Epithelial cell of prostate (primary cell): ENCODE data around the gene NOX4.
"Not testable (repeated sequence)": the region's sequence is repeated elsewhere in the genome, so short reads cannot be mapped to it uniquely, and the experiment has no call there.

Source experiments
- DNase-seq: peaks from one replicate; pipeline ENCODE4 v3.0.0-alpha.2; 2011; ENCODE audit warnings: low read depth, low spot score
- H3K27ac ChIP-seq: fragments of 450-650 bp; 2 replicates; pipeline ENCODE4 v1.5.1; 2017; ENCODE audit warnings: mild to moderate bottlenecking

Gene NOX4

DNA sequence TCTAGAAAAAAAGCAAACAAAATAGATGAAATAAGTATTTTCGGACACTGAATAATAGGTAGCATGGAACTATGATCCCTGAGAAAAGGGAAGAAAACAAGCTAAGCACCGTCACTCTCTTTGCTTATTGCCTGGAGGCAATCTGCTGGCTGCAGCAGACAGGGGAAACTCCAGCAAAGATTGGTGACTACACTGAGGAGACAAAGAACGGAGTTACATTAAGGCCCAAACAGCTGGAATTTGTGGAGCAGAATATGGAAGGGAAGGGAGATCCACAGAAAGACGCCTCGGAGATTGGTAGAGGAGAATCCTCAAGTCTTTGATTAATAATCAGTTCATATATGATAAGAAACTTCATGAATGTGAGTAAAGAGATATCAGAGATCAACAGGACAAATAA is 163.3 kb downstream of the NOX4 start:
- DNase-seq, result no peak
- no peak overlapping the region for H3K27ac ChIP-seq

- H3K27ac ChIP-seq, result peak overlapping the region; percentile 24
- no peak for DNase-seq
Observed at GRCh38 chr11:89321401-89321800, 169.8 kb downstream of the NOX4 start.

GRCh38 chr11:89310607-89311006 is 180.6 kb downstream of the NOX4 start:
- H3K27ac ChIP-seq, DNase-seq: not testable (repeated sequence)

- not testable (repeated sequence) for DNase-seq
Observed at GRCh38 chr11:89309321-89309985, 181.7 kb downstream of the NOX4 start.

DNA sequence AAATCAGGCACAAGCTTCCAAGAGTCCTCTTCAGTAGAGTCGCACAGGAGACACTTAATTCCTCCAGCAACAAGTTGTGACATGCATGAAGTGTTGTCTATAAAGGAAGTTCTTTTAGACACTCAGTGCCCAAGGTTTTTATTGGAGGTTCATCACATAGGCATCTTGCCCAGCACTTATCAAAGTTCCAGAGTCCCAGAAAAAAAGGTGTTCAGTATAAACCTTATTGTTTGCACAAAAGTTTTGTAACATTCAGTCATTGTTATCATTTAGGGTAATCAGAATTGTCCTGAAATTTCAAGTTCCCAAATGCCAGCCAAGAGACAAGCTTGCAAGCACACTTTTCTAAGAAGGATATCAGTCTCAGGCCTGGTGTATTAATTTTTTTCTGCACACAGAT is 182.9 kb downstream of the NOX4 start:
- not testable (repeated sequence) for H3K27ac ChIP-seq, DNase-seq

More at GRCh38 chr11:89309321-89309985, 181.7 kb downstream of the NOX4 start:
- not testable (repeated sequence) for H3K27ac ChIP-seq

DNA sequence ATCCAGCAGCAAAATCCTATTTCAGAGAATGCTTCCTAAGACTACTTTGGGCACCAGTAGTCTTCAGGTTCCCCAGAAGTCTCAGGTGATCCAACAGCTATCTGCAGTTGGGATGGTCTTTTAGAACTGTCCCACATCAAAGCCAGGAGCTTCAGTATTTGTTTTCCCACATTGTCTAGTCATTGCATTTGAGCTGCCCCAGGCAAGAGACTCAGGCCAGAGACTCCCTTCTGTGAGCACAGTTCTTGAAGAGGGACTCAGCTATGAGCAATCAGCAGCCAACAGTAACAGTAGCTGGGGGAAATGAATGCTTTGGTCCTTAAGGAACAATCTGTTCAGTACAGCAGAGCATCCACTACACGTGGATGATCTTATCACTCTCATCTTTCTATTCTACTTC is 188.1 kb downstream of the NOX4 start:
- DNase-seq, H3K27ac ChIP-seq: not testable (repeated sequence)

DNA sequence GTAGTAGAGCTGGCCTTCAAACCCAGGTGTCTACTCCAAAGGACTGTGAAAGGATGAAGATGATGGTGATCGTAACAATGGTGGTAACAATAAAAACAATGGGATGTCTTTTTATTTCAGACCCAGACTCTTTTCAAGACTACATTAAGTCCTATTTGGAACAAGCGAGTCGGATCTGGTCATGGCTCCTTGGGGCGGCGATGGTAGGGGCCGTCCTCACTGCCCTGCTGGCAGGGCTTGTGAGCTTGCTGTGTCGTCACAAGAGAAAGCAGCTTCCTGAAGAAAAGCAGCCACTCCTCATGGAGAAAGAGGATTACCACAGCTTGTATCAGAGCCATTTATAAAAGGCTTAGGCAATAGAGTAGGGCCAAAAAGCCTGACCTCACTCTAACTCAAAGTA is 196.2 kb downstream of the NOX4 start:
- DNase-seq, H3K27ac ChIP-seq: not testable (repeated sequence)

DNA sequence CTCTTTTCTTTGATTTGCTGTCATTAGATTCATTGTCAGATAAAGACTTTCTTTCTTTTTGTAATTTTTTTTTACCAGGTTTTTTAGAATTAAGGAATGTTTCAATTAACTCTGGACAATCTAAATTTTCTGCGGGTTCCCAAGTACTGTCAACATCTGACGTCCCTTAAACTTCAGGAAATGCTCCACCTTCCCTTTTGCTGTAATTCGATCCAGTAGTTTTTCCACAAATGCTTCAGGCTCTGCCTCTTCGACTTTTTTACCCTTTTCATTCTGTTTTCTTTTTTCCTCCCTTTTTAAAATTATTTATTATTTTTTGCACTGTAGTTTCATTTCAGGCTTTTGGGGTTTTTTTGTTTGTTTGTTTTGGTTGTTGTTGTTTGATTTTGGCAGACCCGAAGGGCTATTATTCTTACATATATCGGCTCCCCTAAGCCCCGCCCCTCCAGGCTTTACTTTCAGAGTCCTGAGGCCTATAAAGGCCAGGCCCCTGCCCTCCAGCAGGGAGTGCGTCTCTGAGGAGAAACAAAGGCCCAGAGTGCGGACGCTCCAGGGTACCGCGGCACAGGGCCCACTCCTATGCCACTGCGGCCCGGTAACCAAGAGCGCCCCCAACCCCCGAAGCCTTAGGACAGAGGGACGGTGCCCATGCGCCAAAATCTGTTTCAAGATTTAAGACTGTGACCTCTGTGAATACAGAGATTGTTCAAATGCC is 197.1 kb downstream of the NOX4 start:
- no peak overlapping the region for H3K27ac ChIP-seq
- no peak for DNase-seq

DNA sequence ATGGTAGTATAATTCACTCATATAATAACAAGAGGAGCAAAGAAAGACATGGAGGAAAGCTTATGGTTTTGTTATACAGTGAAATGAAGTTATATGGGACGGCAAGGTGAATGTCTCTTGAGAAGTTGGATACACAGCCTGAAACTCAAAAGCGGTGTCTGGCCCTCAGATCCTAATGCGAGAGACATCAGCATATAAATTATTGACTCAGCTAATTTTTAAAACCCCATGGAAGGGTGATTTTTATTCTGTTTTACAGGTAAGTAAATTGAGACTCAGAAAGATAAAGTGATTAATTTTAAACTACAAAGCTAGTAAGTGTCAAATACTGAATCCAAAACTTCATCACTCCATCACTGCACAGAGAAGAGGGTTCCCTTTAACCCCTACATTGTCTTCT is 203.2 kb downstream of the NOX4 start:
- DNase-seq, H3K27ac ChIP-seq: not testable (repeated sequence)

DNA sequence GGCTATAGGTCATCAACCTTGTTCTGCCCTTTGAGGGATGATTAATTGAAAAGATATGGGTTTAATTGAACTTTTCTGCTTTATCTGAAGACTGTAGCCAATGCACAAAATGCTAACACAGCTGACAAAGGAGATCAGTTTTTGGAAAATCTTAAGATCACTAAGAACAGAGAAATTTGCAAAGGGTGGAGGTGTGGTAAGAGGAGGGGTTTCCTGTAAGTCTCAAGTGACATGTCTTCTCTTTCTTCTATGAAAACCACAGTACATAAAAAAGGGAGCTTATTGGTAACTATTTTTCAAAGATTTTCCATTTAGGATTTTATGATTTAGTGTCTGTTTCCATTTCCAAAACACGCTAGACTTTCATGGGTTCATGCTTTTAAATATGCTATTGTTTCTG is 204.6 kb downstream of the NOX4 start:
- not testable (repeated sequence) for H3K27ac ChIP-seq, DNase-seq

DNA sequence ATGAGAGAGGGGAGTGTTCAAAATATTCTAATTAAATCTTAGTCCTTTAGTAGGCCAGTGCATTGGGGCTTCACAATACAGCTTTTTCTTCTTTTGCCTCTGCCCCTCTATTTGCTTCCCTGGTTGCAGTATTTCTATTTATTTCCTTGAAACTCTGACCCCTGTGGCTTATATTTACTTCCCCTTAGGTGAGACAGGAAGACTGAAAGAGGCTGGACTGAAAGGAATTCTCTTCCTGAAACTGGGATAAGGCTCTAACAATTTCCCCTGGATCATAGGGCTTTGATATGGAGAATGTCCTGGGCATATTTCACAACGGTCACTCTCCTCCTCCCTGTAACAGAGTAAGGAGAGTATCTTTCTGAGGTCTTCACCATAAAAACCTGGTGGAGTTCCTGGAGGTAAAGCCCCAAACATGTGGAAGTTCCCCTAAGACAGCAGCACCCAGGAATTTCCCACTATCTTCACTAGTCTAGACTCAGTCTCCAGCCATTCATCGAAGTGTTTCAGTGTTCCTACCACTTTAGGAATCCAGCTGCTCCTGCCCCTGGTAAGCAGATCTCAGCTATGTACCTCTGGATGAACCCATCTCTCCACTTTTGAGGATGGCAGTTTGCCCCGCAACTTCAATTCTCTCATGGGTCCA is 210.0 kb downstream of the NOX4 start:
- not testable (repeated sequence) for H3K27ac ChIP-seq, DNase-seq

DNA sequence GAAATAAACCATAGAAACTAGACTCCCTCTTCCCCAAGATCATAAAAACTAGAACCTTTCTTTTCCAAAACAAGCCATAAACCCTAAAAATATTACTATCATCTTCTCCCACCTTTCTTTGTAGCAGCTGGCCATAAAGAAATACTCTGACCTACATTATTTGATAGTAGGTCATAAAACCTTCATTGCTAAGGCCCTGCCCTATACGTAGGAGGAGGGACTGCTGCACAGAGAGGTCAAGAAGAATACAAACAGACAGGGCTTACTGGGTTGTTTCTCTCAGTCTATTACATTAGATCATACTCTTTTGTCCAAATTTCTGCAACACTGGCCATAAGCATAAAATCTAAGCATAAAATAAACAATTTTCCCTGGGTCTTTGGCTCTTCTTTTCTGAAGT is 212.0 kb downstream of the NOX4 start:
- no peak for DNase-seq
- no peak overlapping the region for H3K27ac ChIP-seq

GRCh38 chr11:89275966-89276365 is 215.2 kb downstream of the NOX4 start:
- H3K27ac ChIP-seq, result no peak overlapping the region
- DNase-seq, result no peak
